GM23338 (cell line): ENCODE data around the gene CLCF1. TPM values are rescaled to one million over a fixed set of nuclear protein-coding genes. Genes with fewer than 3 reads are reported as not detected.

Experiments used
- ATAC-seq: fragments of 200-7000 bp; cut with Tn5 transposase; 3 replicates; pipeline ENCODE4 v1.9.1; 2020
- DNase-seq: peaks from one replicate; pipeline ENCODE4 v3.0.0-alpha.2; 2015; ENCODE audit warnings: low spot score
- H2AFZ ChIP-seq: fragments of 200-600 bp; sonication (generic); 2 replicates; pipeline ENCODE4 v1.8.0; 2016; ENCODE audit warnings: antibody characterized with exemption, mild to moderate bottlenecking, moderate library complexity
- H3F3A ChIP-seq: fragments of 200-600 bp; sonication (generic); replicated peaks from 2 replicates; pipeline ENCODE4 v1.8.0; 2017; ENCODE audit warnings: antibody characterized with exemption, mixed run types, low read depth
- H3K27ac ChIP-seq: fragments of 200-600 bp; sonication (generic); 2 replicates; pipeline ENCODE4 v1.6.1; 2016; ENCODE audit warnings: low read depth
- H3K27me3 ChIP-seq: fragments of 200-600 bp; sonication (generic); 2 replicates; pipeline ENCODE4 v1.8.0; 2016; ENCODE audit warnings: mild to moderate bottlenecking, mixed run types, moderate library complexity; ENCODE audit not compliant: insufficient read depth
- H3K36me3 ChIP-seq: fragments of 200-600 bp; sonication (generic); 2 replicates; pipeline ENCODE4 v1.8.0; 2016; ENCODE audit warnings: mild to moderate bottlenecking; ENCODE audit not compliant: insufficient read depth
- H3K4me1 ChIP-seq: fragments of 200-600 bp; sonication (generic); 2 replicates; pipeline ENCODE4 v1.8.0; 2016; ENCODE audit warnings: mild to moderate bottlenecking, moderate library complexity; ENCODE audit not compliant: insufficient read depth
- H3K4me2 ChIP-seq: fragments of 200-600 bp; sonication (generic); 2 replicates; pipeline ENCODE4 v1.7.1; 2017; ENCODE audit warnings: mixed run types
- H3K4me3 ChIP-seq: fragments of 200-600 bp; sonication (generic); 2 replicates; pipeline ENCODE4 v1.6.1; 2016; ENCODE audit warnings: mixed run types
- H3K79me2 ChIP-seq: fragments of 200-600 bp; sonication (generic); replicated peaks from 2 replicates; pipeline ENCODE4 v1.8.0; 2017; ENCODE audit warnings: mild to moderate bottlenecking; ENCODE audit not compliant: insufficient read depth
- H3K9me2 ChIP-seq: fragments of 200-600 bp; sonication (generic); 2 replicates; pipeline ENCODE4 v1.8.0; 2017; ENCODE audit not compliant: insufficient read depth
- H4K20me1 ChIP-seq: fragments of 200-600 bp; sonication (generic); replicated peaks from 2 replicates; pipeline ENCODE4 v1.8.0; 2017; ENCODE audit warnings: mild to moderate bottlenecking; ENCODE audit not compliant: insufficient read depth
- H3K27ac Mint-ChIP-seq: 2 replicates; pipeline ENCODE4 v1.8.0; 2020; ENCODE audit warnings: inconsistent platforms, mild to moderate bottlenecking, moderate library complexity, mixed read lengths
- H3K27me3 Mint-ChIP-seq: 3 replicates; pipeline ENCODE4 v1.8.0; 2022; ENCODE audit warnings: low read depth, mild to moderate bottlenecking, moderate library complexity, mixed read lengths, inconsistent platforms; ENCODE audit not compliant: insufficient read depth, poor library complexity
- H3K36me3 Mint-ChIP-seq: 3 replicates; pipeline ENCODE4 v1.8.0; 2021; ENCODE audit warnings: low read depth, mild to moderate bottlenecking, inconsistent platforms, moderate library complexity, mixed read lengths
- H3K4me1 Mint-ChIP-seq: 3 replicates; pipeline ENCODE4 v1.8.0; 2020; ENCODE audit warnings: mild to moderate bottlenecking, inconsistent platforms, mixed read lengths
- H3K4me3 Mint-ChIP-seq: 3 replicates; pipeline ENCODE4 v1.8.0; 2021; ENCODE audit warnings: moderate library complexity, mild to moderate bottlenecking, inconsistent platforms, mixed read lengths
- H3K9me3 Mint-ChIP-seq: 3 replicates; pipeline ENCODE4 v1.8.0; 2020; ENCODE audit warnings: moderate library complexity, mild to moderate bottlenecking, inconsistent platforms, mixed read lengths
- ETS1 ChIP-seq: IDR thresholded peaks from 2 replicates; pipeline ENCODE4 v1.6.1; 2016; ENCODE audit warnings: antibody characterized with exemption
- EZH2 ChIP-seq: fragments of 200-600 bp; sonication (generic); IDR thresholded peaks from one replicate; pipeline ENCODE4 v1.8.0; 2017; ENCODE audit warnings: antibody characterized with exemption, mild to moderate bottlenecking, low read depth; ENCODE audit not compliant: unreplicated experiment
- EZH2phosphoT487 ChIP-seq: fragments of 200-600 bp; sonication (generic); IDR thresholded peaks from one replicate; pipeline ENCODE4 v1.8.1; 2018; ENCODE audit warnings: antibody characterized with exemption; ENCODE audit not compliant: unreplicated experiment
- POLR2AphosphoS5 ChIP-seq: IDR thresholded peaks from 2 replicates; pipeline ENCODE4 v1.6.1; 2016; ENCODE audit warnings: antibody characterized with exemption, low read depth
- STAT1 ChIP-seq: IDR thresholded peaks from one replicate; pipeline ENCODE4 v1.6.1; 2016; ENCODE audit warnings: antibody characterized with exemption; ENCODE audit not compliant: unreplicated experiment
- ZNF114 ChIP-seq: fragments of 250-450 bp; sonication (Bioruptor Pico); IDR thresholded peaks from 2 replicates; pipeline ENCODE4 v1.5.0; 2020; ENCODE audit warnings: mild to moderate bottlenecking, moderate library complexity
- ZNF462 ChIP-seq: fragments of 250-450 bp; sonication (Bioruptor Pico); IDR thresholded peaks from 2 replicates; pipeline ENCODE4 v1.5.0; 2020; ENCODE audit warnings: mild to moderate bottlenecking, moderate library complexity
- polyA plus RNA-seq: library from polyadenylated mRNA; unstranded; fragments of >200 nt; fragmentation: Nextera tagmentation; extraction: Ambion mirVana; gene quantifications from 2 replicates; pipeline ENCODE4 v1.2.1, GENCODE V29; 2016
- total RNA-seq: library from RNA; depleted of rRNA; stranded (reverse); fragments of >200 nt; shearing (Covaris generic); gene quantifications from 2 replicates; pipeline ENCODE4 v1.2.3, GENCODE V29; 2014

CLCF1 gene
- total and polyA plus RNA-seq, 2 experiments from 2014 or later, result 0.32 TPM; not detected in 1

- H3K4me2 ChIP-seq, result peak overlapping the region; percentile 91
- ATAC-seq (peak; percentile 2), DNase-seq (no peak)
- H3K9me2 ChIP-seq, result no peaks in the 10 kb centered on the region
- H3K4me3 ChIP-seq, result peak overlapping the region; percentile 88
- H3K79me2 ChIP-seq, result peaks cover 16% of the 10 kb centered on the region
- peaks cover 13% of the 10 kb centered on the region for H3K27me3 Mint-ChIP-seq
- H3K4me1 ChIP-seq, result peaks cover 24% of the 10 kb centered on the region
- peak overlapping the region; percentile 76 for H3K4me3 Mint-ChIP-seq
- H3K9me3 Mint-ChIP-seq, result no peaks in the 10 kb centered on the region
- TF ChIP-seq ZNF114 (CRISPR knock-in tag), result no peak
- TF ChIP-seq POLR2AphosphoS5, result no peak
- no peak for TF ChIP-seq STAT1
- no peak for TF ChIP-seq ETS1
- TF ChIP-seq EZH2, result no peak
- TF ChIP-seq ZNF462 (CRISPR knock-in tag), result no peak
- no peak for TF ChIP-seq EZH2phosphoT487
- no peaks in the 10 kb centered on the region for H3K36me3 ChIP-seq
- peaks cover 37% of the 10 kb centered on the region for H3K36me3 Mint-ChIP-seq
- H3K4me1 Mint-ChIP-seq, result peaks cover 30% of the 10 kb centered on the region
- H3F3A ChIP-seq, result 0 out of 2 replicates have a peak, but pooled peaks cover 4% of the 10 kb centered on the region
- no peak overlapping the region for H3K27ac Mint-ChIP-seq
- H2AFZ ChIP-seq, result no peak overlapping the region
- H3K27me3 ChIP-seq, result no peaks in the 10 kb centered on the region
- H3K27ac ChIP-seq, result peak overlapping the region; percentile 81; the same call in 1 of the 2 replicates
- H4K20me1 ChIP-seq, result peaks cover 8% of the 10 kb centered on the region; the same call in 1 of the 2 replicates
These were observed 27.6 kb upstream of the CLCF1 start for GRCh38 chr11:67400942-67401494.
